PC-3 (cell line): Measurements from ENCODE around the gene CHD3. TPM values are rescaled to one million over a fixed set of nuclear protein-coding genes. Genes with fewer than 3 reads are reported as not detected.
A peak's percentile ranks its signal among the peaks of the same experiment; 100 is the strongest.

Source experiments
- ATAC-seq: fragments of 200-7000 bp; cut with Tn5 transposase; 2 replicates; pipeline ENCODE4 v1.9.1; 2020; ENCODE audit warnings: mild to moderate bottlenecking, moderate library complexity
- BruUV-seq: library from RNA; stranded (reverse); fragments of 400-500 nt; replicated peaks from 2 replicates; lab custom pipeline; 2021; lab: Mats Ljungman, UMichigan
- CTCF ChIA-PET: fragments of 300-600 bp; sonication (Branson Sonifier 250); formaldehyde crosslinking; loops from one replicate; lab custom pipeline; 2022; ENCODE audit warnings: antibody characterized with exemption; lab: Charles Lee
- POLR2A ChIA-PET: fragments of 300-600 bp; sonication (Branson Sonifier 250); formaldehyde crosslinking; loops from one replicate; lab custom pipeline; 2022; ENCODE audit warnings: antibody characterized with exemption; ENCODE audit not compliant: unreplicated experiment; lab: Charles Lee
- DNase-seq: peaks from one replicate; pipeline ENCODE4 v3.0.0-alpha.2; 2015
- H2AFZ ChIP-seq: fragments of 300-600 bp; sonication (generic); 2 replicates; pipeline ENCODE4 v1.6.0; 2016; ENCODE audit warnings: antibody characterized with exemption, low read length
- H3F3A ChIP-seq: fragments of 300-600 bp; sonication (generic); one replicate; pipeline ENCODE4 v1.6.0; 2017; ENCODE audit warnings: antibody characterized with exemption, low read length, control low read depth, mild to moderate bottlenecking; ENCODE audit not compliant: unreplicated experiment
- H3K27ac ChIP-seq: fragments of 300-600 bp; sonication (generic); 2 replicates; pipeline ENCODE4 v1.5.1; 2016; ENCODE audit warnings: mild to moderate bottlenecking, low read length
- H3K27me3 ChIP-seq: fragments of 300-600 bp; sonication (generic); 2 replicates; pipeline ENCODE4 v1.6.1; 2016; ENCODE audit warnings: low read length, mixed read lengths
- H3K36me3 ChIP-seq: fragments of 300-600 bp; sonication (generic); 2 replicates; pipeline ENCODE4 v1.6.1; 2016; ENCODE audit warnings: low read depth, mixed run types, low read length, mixed read lengths
- H3K4me1 ChIP-seq: fragments of 300-600 bp; sonication (generic); 2 replicates; pipeline ENCODE4 v1.5.1; 2016; ENCODE audit warnings: low read length; ENCODE audit not compliant: insufficient read depth
- H3K4me2 ChIP-seq: fragments of 300-600 bp; sonication (generic); 2 replicates; pipeline ENCODE4 v1.6.0; 2016; ENCODE audit warnings: low read length
- H3K4me3 ChIP-seq: fragments of 300-600 bp; sonication (generic); 2 replicates; pipeline ENCODE4 v1.5.1; 2016; ENCODE audit warnings: mild to moderate bottlenecking, low read length, mixed read lengths
- H3K79me2 ChIP-seq: fragments of 300-600 bp; sonication (generic); 2 replicates; pipeline ENCODE4 v1.6.1; 2017; ENCODE audit warnings: low read length, mixed read lengths
- H3K9ac ChIP-seq: fragments of 300-600 bp; sonication (generic); 2 replicates; pipeline ENCODE4 v1.6.0; 2016; ENCODE audit warnings: mild to moderate bottlenecking, low read length
- H3K9me2 ChIP-seq: fragments of 300-600 bp; sonication (generic); replicated peaks from 2 replicates; pipeline ENCODE4 v1.6.1; 2016; ENCODE audit warnings: mixed run types, low read length, mixed read lengths
- H3K9me3 ChIP-seq: fragments of 300-600 bp; sonication (generic); 2 replicates; pipeline ENCODE4 v1.6.1; 2016; ENCODE audit warnings: low read length, mixed read lengths
- H4K20me1 ChIP-seq: fragments of 300-600 bp; sonication (generic); 2 replicates; pipeline ENCODE4 v1.6.1; 2016; ENCODE audit warnings: low read length, mixed read lengths
- EZH2 ChIP-seq: fragments of 300-600 bp; sonication (generic); IDR thresholded peaks from one replicate; pipeline ENCODE4 v1.6.1; 2017; ENCODE audit warnings: antibody characterized with exemption, mild to moderate bottlenecking, low read length; ENCODE audit not compliant: unreplicated experiment
- EZH2phosphoT487 ChIP-seq: fragments of 300-600 bp; sonication (generic); IDR thresholded peaks from 2 replicates; pipeline ENCODE4 v1.6.1; 2018; ENCODE audit warnings: mild to moderate bottlenecking, antibody characterized with exemption, low read length, borderline replicate concordance
- intact Hi-C: fragments of 100-400 bp; cut with micrococcal nuclease; formaldehyde crosslinking; loops from 2 replicates; pipeline ENCODE4 v1.9.0; 2023
- total RNA-seq: library from RNA; depleted of rRNA; stranded (reverse); fragments of >200 nt; gene quantifications from 2 replicates; pipeline ENCODE4 v1.2.3, GENCODE V29; 2014
- TF ChIP-seq, protein P1 (sequence below): fragments of 300-600 bp; sonication (generic); conservative IDR thresholded peaks from 2 replicates; pipeline ENCODE4 v1.5.1; 2017; ENCODE audit warnings: antibody characterized with exemption, low read depth, mild to moderate bottlenecking, low read length

CHD3 gene
- total RNA-seq, 1 experiment from 2014 or later = 102 TPM

- CTCF ChIA-PET = no interaction called here
- peak overlapping the region; percentile 15; the same call in 1 of the 2 replicates for H3K27ac ChIP-seq
- peak overlapping the region; percentile 53 for H3K4me3 ChIP-seq
- intact Hi-C loops = no loop called here
- no peaks in the 10 kb centered on the region for H3K9me3 ChIP-seq
- peak overlapping the region; percentile 47 for H3K9ac ChIP-seq
- H3K4me1 ChIP-seq = peaks cover 20% of the 10 kb centered on the region
- peak overlapping the region; percentile 64; the same call in 1 of the 2 replicates for H2AFZ ChIP-seq
- H3K79me2 ChIP-seq = peaks cover 26% of the 10 kb centered on the region
- peak; percentile 18 for DNase-seq
- H3K27me3 ChIP-seq = no peaks in the 10 kb centered on the region
- no peaks in the 10 kb centered on the region for H4K20me1 ChIP-seq
- POLR2A ChIA-PET = interaction anchor here (0.6 kb wide), 1 partner anchor 273 kb away, joined by 3 read pairs; no protein-coding TSS in a partner anchor
- H3K36me3 ChIP-seq = no peaks in the 10 kb centered on the region
- H3K4me2 ChIP-seq = peak overlapping the region; percentile 76
- no peak for ATAC-seq
- no TSS peak for BruUV-seq
- peaks cover 11% of the 10 kb centered on the region for H3F3A ChIP-seq
- no peaks in the 10 kb centered on the region for H3K9me2 ChIP-seq
- no peak for TF ChIP-seq EZH2phosphoT487
- no peak for TF ChIP-seq EZH2
- TF ChIP-seq, protein P1, sequence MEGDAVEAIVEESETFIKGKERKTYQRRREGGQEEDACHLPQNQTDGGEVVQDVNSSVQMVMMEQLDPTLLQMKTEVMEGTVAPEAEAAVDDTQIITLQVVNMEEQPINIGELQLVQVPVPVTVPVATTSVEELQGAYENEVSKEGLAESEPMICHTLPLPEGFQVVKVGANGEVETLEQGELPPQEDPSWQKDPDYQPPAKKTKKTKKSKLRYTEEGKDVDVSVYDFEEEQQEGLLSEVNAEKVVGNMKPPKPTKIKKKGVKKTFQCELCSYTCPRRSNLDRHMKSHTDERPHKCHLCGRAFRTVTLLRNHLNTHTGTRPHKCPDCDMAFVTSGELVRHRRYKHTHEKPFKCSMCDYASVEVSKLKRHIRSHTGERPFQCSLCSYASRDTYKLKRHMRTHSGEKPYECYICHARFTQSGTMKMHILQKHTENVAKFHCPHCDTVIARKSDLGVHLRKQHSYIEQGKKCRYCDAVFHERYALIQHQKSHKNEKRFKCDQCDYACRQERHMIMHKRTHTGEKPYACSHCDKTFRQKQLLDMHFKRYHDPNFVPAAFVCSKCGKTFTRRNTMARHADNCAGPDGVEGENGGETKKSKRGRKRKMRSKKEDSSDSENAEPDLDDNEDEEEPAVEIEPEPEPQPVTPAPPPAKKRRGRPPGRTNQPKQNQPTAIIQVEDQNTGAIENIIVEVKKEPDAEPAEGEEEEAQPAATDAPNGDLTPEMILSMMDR = no peak
These were observed 4.7 kb upstream of the CHD3 start for GRCh38 chr17:7883781-7884386.

GRCh38 chr17:7884581-7885366 is 3.8 kb upstream of the CHD3 start:
- Histone ChIP-seq H3K9me2 (no peaks in the 10 kb centered on the region), H3K4me1 (peaks cover 29% of the 10 kb centered on the region), H3K27ac (peak overlapping the region; percentile 96), H2AFZ (no peak overlapping the region), H3K9ac (peak overlapping the region; percentile 76; the same call in 1 of the 2 replicates), H3K79me2 (peaks cover 35% of the 10 kb centered on the region), H3K27me3 (no peaks in the 10 kb centered on the region), H3K4me3 (peak overlapping the region; percentile 94), H3K9me3 (no peaks in the 10 kb centered on the region), H3K4me2 (no peak overlapping the region), H3F3A (peaks cover 11% of the 10 kb centered on the region), H3K36me3 (no peaks in the 10 kb centered on the region), H4K20me1 (no peaks in the 10 kb centered on the region)
- ATAC-seq = no peak
- no peak for DNase-seq
- CTCF ChIA-PET = no interaction called here
- no TSS peak for BruUV-seq
- POLR2A ChIA-PET = no interaction called here
- TF ChIP-seq, protein P1 = no peak
- TF ChIP-seq EZH2 = no peak
- TF ChIP-seq EZH2phosphoT487 = no peak
- intact Hi-C loops = no loop called here
